Thymus (tissue), 11 donors: Measurements from ENCODE around the gene PPP1R14B. TPM values are rescaled to one million over a fixed set of nuclear protein-coding genes. Genes with fewer than 3 reads are reported as not detected.

Experiments
- DNase-seq, 9 donors: peaks; one replicate each; pipeline ENCODE4 v3.0.0-alpha.2; 2013; ENCODE audit warnings: low spot score in 9 of 9, low read depth in 6 of 9, missing footprints in 1 of 9
- H3K27ac ChIP-seq, 2 donors: one replicate each; pipeline ENCODE4 v1.5.1; 2013; ENCODE audit warnings: control low read depth in 1 of 2, low read depth in 1 of 2, low read length in 1 of 2, mild to moderate bottlenecking in 1 of 2, moderate library complexity in 1 of 2
- H3K27me3 ChIP-seq, 2 donors: one replicate each; pipeline ENCODE4 v1.5.1; 2013; ENCODE audit warnings: low read length in 1 of 2; ENCODE audit not compliant: control insufficient read depth in 2 of 2, insufficient read depth in 1 of 2
- H3K36me3 ChIP-seq, 2 donors: one replicate each; pipeline ENCODE4 v1.5.1; 2013; ENCODE audit warnings: low read length in 1 of 2, mild to moderate bottlenecking in 1 of 2, moderate library complexity in 1 of 2; ENCODE audit not compliant: control insufficient read depth in 2 of 2, insufficient read depth in 2 of 2
- H3K4me1 ChIP-seq, 2 donors: one replicate each; pipeline ENCODE4 v1.5.1; 2013; ENCODE audit warnings: low read length in 2 of 2; ENCODE audit not compliant: control insufficient read depth in 2 of 2, insufficient read depth in 2 of 2
- H3K4me3 ChIP-seq, 2 donors: one replicate each; pipeline ENCODE4 v1.5.1; 2013; ENCODE audit warnings: low read length in 2 of 2, control low read depth in 1 of 2, mild to moderate bottlenecking in 1 of 2
- H3K9me3 ChIP-seq, 2 donors: one replicate each; pipeline ENCODE4 v1.5.1; 2013; ENCODE audit warnings: low read length in 1 of 2, mild to moderate bottlenecking in 1 of 2; ENCODE audit not compliant: control insufficient read depth in 2 of 2, insufficient read depth in 1 of 2
- WGBS: extraction: QIAGEN DNeasy Blood & Tissue Kit; methylation state at CpG from one replicate; pipeline ENCODE4 v1.1.7; 2013; 5-methylcytosine and 5-hydroxymethylcytosine counted together
- polyA plus RNA-seq: library from polyadenylated mRNA; stranded (reverse); fragments of 200-250 nt; gene quantifications from one replicate; pipeline ENCODE4 v1.2.3, GENCODE V29; 2013
- total RNA-seq: library from RNA; stranded (reverse); fragments of 120-200 nt; gene quantifications from one replicate; pipeline ENCODE4 v1.2.4, GENCODE V29; 2013
- donor health status: healthy.

PPP1R14B gene
- total and polyA plus RNA-seq, 2 donors = 105 to 106 TPM

GRCh38 chr11:64290352-64291261 lies 43.9 kb upstream of the PPP1R14B start:
- no peak overlapping the region for H3K27ac ChIP-seq
- no peak overlapping the region for H3K4me3 ChIP-seq
- H3K9me3 ChIP-seq = peaks cover 0 to 5% of the 10 kb centered on the region in 2 donors
- 66% methylated on average over 10 of the region's 10 CpGs for WGBS
- H3K4me1 ChIP-seq = peaks cover 11 to 13% of the 10 kb centered on the region in 2 donors
- peaks cover 0 to 3% of the 10 kb centered on the region in 2 donors for H3K36me3 ChIP-seq
- DNase-seq = no peak
- H3K27me3 ChIP-seq = peaks cover 52 to 68% of the 10 kb centered on the region in 2 donors

GRCh38 chr11:64289002-64289564 lies 42.3 kb upstream of the PPP1R14B start:
- Histone ChIP-seq H3K4me1 (peaks cover 12 to 17% of the 10 kb centered on the region in 2 donors), H3K27ac (no peak overlapping the region), H3K9me3 (peaks cover 0 to 7% of the 10 kb centered on the region in 2 donors), H3K27me3 (peaks cover 42 to 53% of the 10 kb centered on the region in 2 donors), H3K4me3 (no peak overlapping the region), H3K36me3 (peaks cover 0 to 3% of the 10 kb centered on the region in 2 donors)
- 96% methylated on average over 13 of the region's 13 CpGs for WGBS
- DNase-seq = no peak

GRCh38 chr11:64288353-64288750 lies 41.6 kb upstream of the PPP1R14B start:
- Histone ChIP-seq H3K27ac (no peak overlapping the region), H3K27me3 (peaks cover 37 to 46% of the 10 kb centered on the region in 2 donors), H3K36me3 (peaks cover 2 to 3% of the 10 kb centered on the region in 2 donors), H3K4me1 (peaks cover 15 to 24% of the 10 kb centered on the region in 2 donors), H3K9me3 (peaks cover 0 to 12% of the 10 kb centered on the region in 2 donors), H3K4me3 (no peak overlapping the region)
- DNase-seq = no peak
- 97% methylated on average over 9 of the region's 9 CpGs for WGBS

- H3K27me3 ChIP-seq = peaks cover 31 to 40% of the 10 kb centered on the region in 2 donors
- peaks cover 7 to 8% of the 10 kb centered on the region in 2 donors for H3K36me3 ChIP-seq
- peaks cover 17 to 27% of the 10 kb centered on the region in 2 donors for H3K4me1 ChIP-seq
- no peak overlapping the region for H3K27ac ChIP-seq
- 99% methylated on average over 33 of the region's 33 CpGs for WGBS
- DNase-seq = no peak
- no peak overlapping the region for H3K4me3 ChIP-seq
- H3K9me3 ChIP-seq = peaks cover 0 to 12% of the 10 kb centered on the region in 2 donors
These were observed 41.1 kb upstream of the PPP1R14B start for GRCh38 chr11:64287676-64288352.

- Histone ChIP-seq H3K4me1 (peaks cover 14 to 24% of the 10 kb centered on the region in 2 donors), H3K27ac (no peak overlapping the region), H3K4me3 (no peak overlapping the region)
These were observed 40.0 kb upstream of the PPP1R14B start for GRCh38 chr11:64286801-64287159.

GRCh38 chr11:64285885-64286800 lies 39.4 kb upstream of the PPP1R14B start:
- H3K4me1 ChIP-seq = peaks cover 14 to 24% of the 10 kb centered on the region in 2 donors
- peak in 2 of 9 donors; percentile 39 to 51 for DNase-seq

More at GRCh38 chr11:64286801-64287159, 40.0 kb upstream of the PPP1R14B start:
- peaks cover 21 to 30% of the 10 kb centered on the region in 2 donors for H3K27me3 ChIP-seq
- DNase-seq = no peak
- WGBS = 98% methylated on average over 9 of the region's 9 CpGs
- H3K9me3 ChIP-seq = peaks cover 0 to 12% of the 10 kb centered on the region in 2 donors
- peaks cover 10 to 14% of the 10 kb centered on the region in 2 donors for H3K36me3 ChIP-seq

GRCh38 chr11:64284962-64285884 lies 38.5 kb upstream of the PPP1R14B start, which contains the start of gene GPR137:
Gene GPR137, plus strand, starts transcription at chr11:64285848. Its CDS starts 677 bp downstream, at chr11:64286525.
- H3K4me1 ChIP-seq = peaks cover 14 to 24% of the 10 kb centered on the region in 2 donors
- under 1% methylated on average over 102 of the region's 102 CpGs for WGBS
- peak; percentile 67 to 96 (median 89) for DNase-seq

More at GRCh38 chr11:64285885-64286800, 39.4 kb upstream of the PPP1R14B start:
- WGBS = 31% methylated on average over 40 of the region's 40 CpGs
- H3K27ac ChIP-seq = peak overlapping the region in 1 of 2 donors; percentile 81
- peaks cover 15 to 24% of the 10 kb centered on the region in 2 donors for H3K27me3 ChIP-seq
- peaks cover 14 to 19% of the 10 kb centered on the region in 2 donors for H3K36me3 ChIP-seq
- H3K4me3 ChIP-seq = peak overlapping the region; percentile 69 to 73
- peaks cover 0 to 12% of the 10 kb centered on the region in 2 donors for H3K9me3 ChIP-seq

More at GRCh38 chr11:64284962-64285884, 38.5 kb upstream of the PPP1R14B start, which contains the start of gene GPR137:
- peaks cover 5 to 15% of the 10 kb centered on the region in 2 donors for H3K27me3 ChIP-seq
- H3K9me3 ChIP-seq = peaks cover 0 to 7% of the 10 kb centered on the region in 2 donors
- peak within 1 kb of the TSS; percentile 81 to 96 for H3K27ac ChIP-seq
- peaks cover 16 to 21% of the 10 kb centered on the region in 2 donors for H3K36me3 ChIP-seq
- peak within 1 kb of the TSS; percentile 69 to 73 for H3K4me3 ChIP-seq
